ENCODE data around the gene PCSK6. TPM values are rescaled to one million over a fixed set of nuclear protein-coding genes. Genes with fewer than 3 reads are reported as not detected.

PCSK6 gene
- total RNA-seq, 1 donor from 2014 or later, result 8.4 TPM

DNA sequence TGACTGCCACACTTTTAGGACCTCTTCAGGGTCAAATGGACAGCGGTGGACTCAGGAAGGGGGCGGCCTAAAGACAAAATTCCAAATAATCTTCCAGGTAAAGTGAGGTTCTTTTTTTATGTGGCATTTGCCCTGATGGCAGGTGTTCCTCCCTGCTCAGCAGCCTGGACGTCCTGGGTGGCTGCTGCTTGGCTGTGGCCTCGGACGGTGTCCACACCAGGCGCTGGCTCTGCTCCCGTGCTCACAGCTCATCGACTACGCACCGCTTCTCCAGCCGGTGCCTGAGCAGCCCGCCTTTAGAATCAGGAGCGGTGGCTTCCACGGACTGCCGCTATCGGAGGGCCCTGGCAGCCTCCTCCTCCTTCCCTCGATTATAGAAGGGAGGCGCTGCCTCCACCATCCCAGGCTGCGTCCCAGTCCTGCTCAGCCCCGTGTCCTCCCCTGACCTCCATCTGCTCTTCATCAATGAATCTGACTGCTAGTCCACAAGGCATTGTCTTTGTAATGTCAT, 41.9 kb downstream of the PCSK6 start:
- DNase-seq (ENCODE audit: low read depth), result no peak
- no peaks in the 10 kb centered on the region for H3K36me3 ChIP-seq (ENCODE audit: control insufficient read depth, insufficient read depth, low read length)

DNA sequence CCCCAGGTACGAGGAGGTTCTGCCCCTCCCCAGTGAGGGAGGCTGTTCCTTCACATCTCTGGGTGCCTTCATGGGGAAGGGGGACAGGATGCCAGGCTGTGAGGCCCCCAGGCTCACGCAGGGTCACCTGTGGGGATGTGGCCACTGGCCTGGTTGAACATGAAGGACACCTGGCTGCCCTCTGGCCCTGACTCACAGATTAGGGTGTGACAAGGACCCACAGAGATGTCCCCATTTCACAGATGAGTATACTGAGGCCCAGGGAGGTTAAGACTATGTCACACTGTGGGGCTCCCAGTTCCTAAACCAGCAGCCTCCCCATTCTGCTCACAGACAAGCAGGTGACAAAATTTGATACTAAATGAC, 42.4 kb downstream of the PCSK6 start:
- no peaks in the 10 kb centered on the region for H3K36me3 ChIP-seq (ENCODE audit: control insufficient read depth, insufficient read depth, low read length)
- TF ChIP-seq, protein P1, sequence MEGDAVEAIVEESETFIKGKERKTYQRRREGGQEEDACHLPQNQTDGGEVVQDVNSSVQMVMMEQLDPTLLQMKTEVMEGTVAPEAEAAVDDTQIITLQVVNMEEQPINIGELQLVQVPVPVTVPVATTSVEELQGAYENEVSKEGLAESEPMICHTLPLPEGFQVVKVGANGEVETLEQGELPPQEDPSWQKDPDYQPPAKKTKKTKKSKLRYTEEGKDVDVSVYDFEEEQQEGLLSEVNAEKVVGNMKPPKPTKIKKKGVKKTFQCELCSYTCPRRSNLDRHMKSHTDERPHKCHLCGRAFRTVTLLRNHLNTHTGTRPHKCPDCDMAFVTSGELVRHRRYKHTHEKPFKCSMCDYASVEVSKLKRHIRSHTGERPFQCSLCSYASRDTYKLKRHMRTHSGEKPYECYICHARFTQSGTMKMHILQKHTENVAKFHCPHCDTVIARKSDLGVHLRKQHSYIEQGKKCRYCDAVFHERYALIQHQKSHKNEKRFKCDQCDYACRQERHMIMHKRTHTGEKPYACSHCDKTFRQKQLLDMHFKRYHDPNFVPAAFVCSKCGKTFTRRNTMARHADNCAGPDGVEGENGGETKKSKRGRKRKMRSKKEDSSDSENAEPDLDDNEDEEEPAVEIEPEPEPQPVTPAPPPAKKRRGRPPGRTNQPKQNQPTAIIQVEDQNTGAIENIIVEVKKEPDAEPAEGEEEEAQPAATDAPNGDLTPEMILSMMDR (IDR thresholded peaks at IDR 0.05; ENCODE audit: insufficient read depth, low read length, poor library complexity, severe bottlenecking), result no peak
- no peak for DNase-seq (ENCODE audit: low read depth)

More for the DNA sequence above, 41.9 kb downstream of the PCSK6 start:
- TF ChIP-seq, protein P1 (IDR thresholded peaks at IDR 0.05; ENCODE audit: insufficient read depth, low read length, poor library complexity, severe bottlenecking), result no peak
- Histone ChIP-seq H3K4me3 (ENCODE audit: low read depth, low read length) (no peak overlapping the region), H3K27me3 (ENCODE audit: control insufficient read depth, insufficient read depth, low read length) (no peaks in the 10 kb centered on the region)

DNA sequence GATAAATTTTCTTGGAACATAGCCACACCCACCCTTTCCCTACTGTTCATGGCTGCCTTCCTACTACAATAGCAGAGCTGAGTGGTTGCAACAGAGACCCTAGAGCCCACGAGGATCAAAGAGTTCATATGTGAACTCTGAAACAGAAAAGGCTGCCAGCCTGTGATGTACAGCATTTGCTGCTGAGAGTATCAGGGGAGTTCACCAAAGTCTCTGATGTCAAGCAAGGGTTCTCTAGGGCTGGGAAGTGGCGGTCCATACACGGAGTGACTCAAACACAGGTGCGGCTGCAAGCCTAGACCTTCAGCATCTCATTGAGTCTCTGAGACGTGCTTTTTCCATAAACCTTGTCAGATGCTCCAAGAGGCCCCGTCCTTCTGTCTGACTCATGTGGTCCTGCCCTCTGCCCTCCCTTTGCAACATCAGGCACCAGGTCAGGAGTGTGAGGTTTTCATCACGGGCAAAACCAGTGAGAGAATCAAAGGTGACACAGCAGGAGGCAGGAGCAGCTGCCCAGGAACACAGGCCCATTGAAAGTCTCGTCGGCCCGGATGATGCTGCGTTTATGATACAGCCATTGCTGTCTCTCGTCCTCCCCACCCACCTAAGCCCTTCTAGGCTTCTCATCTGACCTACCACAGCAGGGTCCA, 42.9 kb downstream of the PCSK6 start:
- TF ChIP-seq, protein P1 (IDR thresholded peaks at IDR 0.05; ENCODE audit: insufficient read depth, low read length, poor library complexity, severe bottlenecking), result no peak
- no peaks in the 10 kb centered on the region for H3K27me3 ChIP-seq (ENCODE audit: control insufficient read depth, insufficient read depth, low read length)
- no peak overlapping the region for H3K4me3 ChIP-seq (ENCODE audit: low read depth, low read length)
- H3K36me3 ChIP-seq (ENCODE audit: control insufficient read depth, insufficient read depth, low read length), result no peaks in the 10 kb centered on the region
- no peak for DNase-seq (ENCODE audit: low read depth)

More for the DNA sequence above, 42.4 kb downstream of the PCSK6 start:
- Histone ChIP-seq H3K4me3 (ENCODE audit: low read depth, low read length) (no peak overlapping the region), H3K27me3 (ENCODE audit: control insufficient read depth, insufficient read depth, low read length) (no peaks in the 10 kb centered on the region)

DNA sequence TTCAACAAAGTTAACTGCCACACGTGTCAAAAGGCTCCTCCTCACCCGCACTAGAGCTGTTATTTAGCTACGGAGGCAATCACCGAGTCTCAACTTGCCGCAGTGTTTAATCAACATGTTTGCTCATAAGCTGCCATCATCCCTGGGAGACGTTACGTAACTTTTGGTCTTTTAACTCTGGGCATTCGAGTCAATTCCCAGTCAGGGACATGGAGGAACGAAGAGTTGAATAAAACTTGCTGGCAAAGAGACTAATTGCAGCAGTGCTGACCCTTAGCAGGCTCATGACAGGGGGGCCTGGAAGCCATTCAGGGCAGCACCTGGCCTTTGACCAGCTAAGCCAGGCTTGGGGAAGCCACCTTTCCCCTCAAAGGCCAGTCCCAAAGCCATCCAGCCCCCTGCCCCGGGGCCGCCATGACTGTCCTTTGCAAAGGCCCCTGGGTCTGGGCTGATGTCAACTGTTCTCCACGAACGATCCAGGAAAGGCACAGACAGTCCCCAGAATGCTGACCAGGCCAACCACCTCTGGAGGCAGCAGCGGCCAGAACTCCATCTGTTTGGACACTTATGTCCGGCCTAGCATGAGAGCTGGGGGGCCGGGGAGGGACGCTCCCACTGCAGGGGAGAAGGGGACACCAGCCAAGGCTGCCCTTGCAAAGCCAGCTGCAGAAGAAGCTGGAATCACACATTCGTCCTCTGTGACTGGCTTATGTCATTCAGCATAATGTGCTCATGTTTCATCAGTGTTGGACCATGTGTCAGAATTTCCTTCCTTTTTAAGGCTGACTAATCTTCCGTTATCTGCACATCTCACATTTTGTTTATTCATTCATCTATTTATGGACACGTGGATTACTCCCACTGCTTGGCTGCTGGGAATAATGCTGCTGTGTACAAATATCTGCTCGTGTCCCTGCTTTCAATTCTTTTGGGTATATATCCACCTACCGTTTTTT, 43.7 kb downstream of the PCSK6 start:
- DNase-seq (ENCODE audit: low read depth), result no peak
- H3K36me3 ChIP-seq (ENCODE audit: control insufficient read depth, insufficient read depth, low read length), result no peaks in the 10 kb centered on the region
- TF ChIP-seq, protein P1 (IDR thresholded peaks at IDR 0.05; ENCODE audit: insufficient read depth, low read length, poor library complexity, severe bottlenecking), result no peak

DNA sequence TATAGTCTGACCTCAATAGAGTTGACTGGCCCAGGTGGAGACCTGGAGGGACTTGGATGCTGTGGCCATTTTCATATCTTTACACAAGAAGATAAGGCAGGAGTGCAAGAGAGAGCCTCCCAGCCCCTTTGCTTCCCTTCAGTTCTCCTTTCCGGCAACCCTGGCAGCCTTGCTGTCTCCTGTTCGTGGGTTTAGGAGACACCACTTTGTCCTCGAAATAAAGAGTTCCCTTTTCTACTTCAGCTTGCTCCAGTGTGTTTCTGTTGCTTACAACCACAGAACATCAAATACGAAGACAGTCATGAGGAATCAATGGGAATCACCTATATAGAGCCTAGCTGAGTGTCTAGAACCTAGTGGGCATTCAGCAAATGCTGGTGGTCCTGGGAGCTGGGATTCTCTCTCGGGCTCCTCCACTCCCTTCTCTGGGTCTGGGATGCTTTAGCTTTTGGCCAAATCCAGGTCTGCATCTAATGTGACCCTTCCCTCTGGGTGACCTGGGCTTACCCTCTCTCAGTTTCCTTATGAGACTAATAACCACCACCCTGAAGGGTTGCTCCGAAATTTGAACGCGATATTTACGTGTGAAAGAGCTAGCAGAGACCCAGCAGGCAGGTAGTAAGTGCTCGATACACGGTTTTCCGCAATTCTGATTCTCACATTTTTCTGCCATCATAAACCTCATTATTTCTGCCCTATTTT, 44.5 kb downstream of the PCSK6 start:
- Histone ChIP-seq H3K4me3 (ENCODE audit: low read depth, low read length) (no peak overlapping the region), H3K27me3 (ENCODE audit: control insufficient read depth, insufficient read depth, low read length) (no peaks in the 10 kb centered on the region), H3K36me3 (ENCODE audit: control insufficient read depth, insufficient read depth, low read length) (no peaks in the 10 kb centered on the region)
- no peak for DNase-seq (ENCODE audit: low read depth)
- TF ChIP-seq, protein P1 (IDR thresholded peaks at IDR 0.05; ENCODE audit: insufficient read depth, low read length, poor library complexity, severe bottlenecking), result no peak

More for the DNA sequence above, 43.7 kb downstream of the PCSK6 start:
- Histone ChIP-seq H3K4me3 (ENCODE audit: low read depth, low read length) (no peak overlapping the region), H3K27me3 (ENCODE audit: control insufficient read depth, insufficient read depth, low read length) (no peaks in the 10 kb centered on the region)

All from kidney epithelial cell (primary cell).